ENCODE data around the gene IFT57.

DNA sequence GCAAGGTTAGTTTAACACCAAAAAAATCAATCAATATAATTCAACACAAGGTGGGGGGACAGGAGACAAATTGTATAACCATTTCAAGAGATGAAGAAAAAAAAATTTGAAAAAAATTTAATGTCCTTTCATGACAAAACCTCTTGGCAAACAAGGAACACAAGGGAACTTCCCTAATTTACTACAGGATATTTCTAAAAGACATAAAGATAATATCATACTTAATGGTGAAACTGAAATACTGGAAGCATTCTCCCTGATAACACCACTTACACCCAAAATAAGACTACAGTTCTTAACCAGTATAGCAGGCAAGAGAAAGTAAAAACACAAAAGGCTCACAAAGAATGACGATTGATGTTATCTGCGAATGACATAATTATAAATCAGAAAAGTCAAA, 44.7 kb downstream of the IFT57 start:
- TF ChIP-seq, protein P1, sequence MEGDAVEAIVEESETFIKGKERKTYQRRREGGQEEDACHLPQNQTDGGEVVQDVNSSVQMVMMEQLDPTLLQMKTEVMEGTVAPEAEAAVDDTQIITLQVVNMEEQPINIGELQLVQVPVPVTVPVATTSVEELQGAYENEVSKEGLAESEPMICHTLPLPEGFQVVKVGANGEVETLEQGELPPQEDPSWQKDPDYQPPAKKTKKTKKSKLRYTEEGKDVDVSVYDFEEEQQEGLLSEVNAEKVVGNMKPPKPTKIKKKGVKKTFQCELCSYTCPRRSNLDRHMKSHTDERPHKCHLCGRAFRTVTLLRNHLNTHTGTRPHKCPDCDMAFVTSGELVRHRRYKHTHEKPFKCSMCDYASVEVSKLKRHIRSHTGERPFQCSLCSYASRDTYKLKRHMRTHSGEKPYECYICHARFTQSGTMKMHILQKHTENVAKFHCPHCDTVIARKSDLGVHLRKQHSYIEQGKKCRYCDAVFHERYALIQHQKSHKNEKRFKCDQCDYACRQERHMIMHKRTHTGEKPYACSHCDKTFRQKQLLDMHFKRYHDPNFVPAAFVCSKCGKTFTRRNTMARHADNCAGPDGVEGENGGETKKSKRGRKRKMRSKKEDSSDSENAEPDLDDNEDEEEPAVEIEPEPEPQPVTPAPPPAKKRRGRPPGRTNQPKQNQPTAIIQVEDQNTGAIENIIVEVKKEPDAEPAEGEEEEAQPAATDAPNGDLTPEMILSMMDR (IDR thresholded peaks at IDR 0.05; ENCODE audit: low read length) = no peak
- TF ChIP-seq EZH2phosphoT487 (IDR thresholded peaks at IDR 0.05; ENCODE audit: low read length) (no peak), EZH2 (optimal IDR thresholded peaks at IDR 0.05; ENCODE audit: low read depth, low read length) (no peak)
